Activated CD4-positive, alpha-beta T cell treated with anti-CD3 and anti-CD28 coated beads for 1 hour (primary cell): ENCODE results near the gene PLPP1.

Experiments
- DNase-seq: peaks from one replicate; pipeline ENCODE4 v3.0.0-alpha.2; 2020

Gene PLPP1

GRCh38 chr5:55402199-55402598 lies 132.6 kb downstream of the PLPP1 start:
- no peak for DNase-seq

- no peak for DNase-seq
Observed at GRCh38 chr5:55393501-55394175, 141.1 kb downstream of the PLPP1 start.

GRCh38 chr5:55392669-55393068 lies 142.1 kb downstream of the PLPP1 start:
- DNase-seq: no peak

- DNase-seq: no peak
Observed at GRCh38 chr5:55391707-55392106, 143.1 kb downstream of the PLPP1 start.

- DNase-seq: no peak
Observed at GRCh38 chr5:55387865-55388264, 146.9 kb downstream of the PLPP1 start.

GRCh38 chr5:55386356-55386755 lies 148.4 kb downstream of the PLPP1 start:
- no peak for DNase-seq

GRCh38 chr5:55385846-55386245 lies 148.9 kb downstream of the PLPP1 start:
- DNase-seq: no peak

GRCh38 chr5:55385227-55385626 lies 149.5 kb downstream of the PLPP1 start:
- DNase-seq: no peak

GRCh38 chr5:55384072-55384471 lies 150.7 kb downstream of the PLPP1 start:
- no peak for DNase-seq

- DNase-seq: no peak
Observed at GRCh38 chr5:55383254-55383653, 151.5 kb downstream of the PLPP1 start.

GRCh38 chr5:55377810-55378209 lies 157.0 kb downstream of the PLPP1 start:
- no peak for DNase-seq
